Mesenteric fat pad (tissue), 1 donor: Measurements from ENCODE around the gene PRKCB. TPM values are rescaled to one million over a fixed set of nuclear protein-coding genes. Genes with fewer than 3 reads are reported as not detected.
"Not testable (repeated sequence)": the region's sequence is repeated elsewhere in the genome, so short reads cannot be mapped to it uniquely, and the experiment has no call there.

Experiments
- DNase-seq: peaks from one replicate; pipeline ENCODE4 v3.0.0-alpha.2; 2020; ENCODE audit warnings: low spot score
- total RNA-seq: library from RNA; stranded (reverse); fragmentation: NEBNext Ultra II Directional; extraction: Animal tissue kit (Norgen Biotek cat#: 25700); gene quantifications from one replicate; pipeline ENCODE4 v1.2.1, GENCODE V29; 2021
- donor health status: DM: yes; HTN: yes; CAD: no.

The PRKCB gene
- total RNA-seq, 1 donor from 2014 or later = 11.0 TPM

GRCh38 chr16:23998771-23999170 lies 163.0 kb downstream of the PRKCB start:
- no peak for DNase-seq

- DNase-seq = no peak
Measured at GRCh38 chr16:23999663-24000062, 163.9 kb downstream of the PRKCB start.

- no peak for DNase-seq
Measured at GRCh38 chr16:24001710-24002109, 165.9 kb downstream of the PRKCB start.

GRCh38 chr16:24002619-24003018 lies 166.8 kb downstream of the PRKCB start:
- no peak for DNase-seq

- no peak for DNase-seq
Measured at GRCh38 chr16:24005577-24005976, 169.8 kb downstream of the PRKCB start.

GRCh38 chr16:24007391-24007790 lies 171.6 kb downstream of the PRKCB start:
- DNase-seq = no peak

GRCh38 chr16:24007934-24008333 lies 172.2 kb downstream of the PRKCB start:
- no peak for DNase-seq

GRCh38 chr16:24009098-24009497 lies 173.3 kb downstream of the PRKCB start:
- DNase-seq = no peak

- no peak for DNase-seq
Measured at GRCh38 chr16:24009955-24010354, 174.2 kb downstream of the PRKCB start.

- DNase-seq = no peak
Measured at GRCh38 chr16:24010440-24011089, 174.8 kb downstream of the PRKCB start.

GRCh38 chr16:24011237-24011636 lies 175.5 kb downstream of the PRKCB start:
- DNase-seq = no peak

- no peak for DNase-seq
Measured at GRCh38 chr16:24013054-24013636, 177.4 kb downstream of the PRKCB start.

GRCh38 chr16:24013864-24014645 lies 178.3 kb downstream of the PRKCB start:
- no peak for DNase-seq

- not testable (repeated sequence) for DNase-seq
Measured at GRCh38 chr16:24014955-24015354, 179.2 kb downstream of the PRKCB start.

GRCh38 chr16:24015923-24016322 lies 180.1 kb downstream of the PRKCB start:
- no peak for DNase-seq

GRCh38 chr16:24018485-24018884 lies 182.7 kb downstream of the PRKCB start:
- no peak for DNase-seq

- no peak for DNase-seq
Measured at GRCh38 chr16:24022797-24023196, 187.0 kb downstream of the PRKCB start.

- DNase-seq = no peak
Measured at GRCh38 chr16:24023621-24024020, 187.8 kb downstream of the PRKCB start.

GRCh38 chr16:24024971-24025370 lies 189.2 kb downstream of the PRKCB start:
- DNase-seq = no peak

GRCh38 chr16:24027466-24027865 lies 191.7 kb downstream of the PRKCB start:
- DNase-seq = no peak

- DNase-seq = not testable (repeated sequence)
Measured at GRCh38 chr16:24029841-24030240, 194.1 kb downstream of the PRKCB start.

GRCh38 chr16:24035127-24035842 lies 199.5 kb downstream of the PRKCB start:
- no peak for DNase-seq
